Measurements from ENCODE around the gene N4BP2L2.

The N4BP2L2 gene

DNA sequence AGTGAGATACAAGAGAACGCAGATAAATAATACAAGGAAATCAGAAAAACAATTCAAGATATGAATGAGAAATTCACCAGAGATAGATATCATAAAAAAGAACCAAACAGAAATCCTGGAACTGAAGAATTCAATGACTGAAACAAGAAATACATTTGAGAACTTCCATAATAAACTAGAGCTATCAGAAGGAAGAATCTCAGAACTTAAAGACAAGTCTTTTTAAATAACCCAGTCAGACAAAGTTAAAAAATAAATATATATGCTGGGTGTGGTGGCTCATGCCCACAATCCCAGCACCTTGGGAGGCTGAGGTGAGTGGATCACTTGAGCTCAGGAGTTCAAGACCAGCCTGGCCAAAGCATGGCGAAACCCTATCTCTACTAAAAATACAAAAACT lies 82.0 kb downstream of the N4BP2L2 start:
- DNase-seq, result no peak

- DNase-seq, result no peak
Observed at GRCh38 chr13:32455594-32455903, 83.0 kb downstream of the N4BP2L2 start.

- no peak for DNase-seq
Observed at GRCh38 chr13:32454886-32455593, 83.6 kb downstream of the N4BP2L2 start.

DNA sequence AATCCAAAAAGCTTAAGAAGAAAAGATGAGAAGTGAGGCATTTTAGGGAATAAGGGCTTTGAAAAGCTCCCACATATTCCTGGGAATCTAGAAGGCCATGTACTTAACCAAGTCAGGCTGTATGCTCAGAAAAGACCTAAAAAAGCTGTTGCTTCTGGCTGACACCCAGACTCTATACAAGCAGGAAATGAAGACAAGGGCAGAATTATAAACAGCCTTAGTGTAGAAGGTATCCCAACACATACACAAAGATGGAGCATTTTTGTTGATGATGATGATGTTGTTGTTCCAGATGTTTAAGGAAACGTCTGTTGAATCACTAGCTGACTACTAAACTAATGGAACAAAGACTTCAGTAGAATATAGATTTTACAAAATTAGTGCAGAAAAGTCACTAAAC lies 84.6 kb downstream of the N4BP2L2 start:
- no peak for DNase-seq

- DNase-seq, result no peak
Observed at GRCh38 chr13:32448972-32449371, 89.6 kb downstream of the N4BP2L2 start.

DNA sequence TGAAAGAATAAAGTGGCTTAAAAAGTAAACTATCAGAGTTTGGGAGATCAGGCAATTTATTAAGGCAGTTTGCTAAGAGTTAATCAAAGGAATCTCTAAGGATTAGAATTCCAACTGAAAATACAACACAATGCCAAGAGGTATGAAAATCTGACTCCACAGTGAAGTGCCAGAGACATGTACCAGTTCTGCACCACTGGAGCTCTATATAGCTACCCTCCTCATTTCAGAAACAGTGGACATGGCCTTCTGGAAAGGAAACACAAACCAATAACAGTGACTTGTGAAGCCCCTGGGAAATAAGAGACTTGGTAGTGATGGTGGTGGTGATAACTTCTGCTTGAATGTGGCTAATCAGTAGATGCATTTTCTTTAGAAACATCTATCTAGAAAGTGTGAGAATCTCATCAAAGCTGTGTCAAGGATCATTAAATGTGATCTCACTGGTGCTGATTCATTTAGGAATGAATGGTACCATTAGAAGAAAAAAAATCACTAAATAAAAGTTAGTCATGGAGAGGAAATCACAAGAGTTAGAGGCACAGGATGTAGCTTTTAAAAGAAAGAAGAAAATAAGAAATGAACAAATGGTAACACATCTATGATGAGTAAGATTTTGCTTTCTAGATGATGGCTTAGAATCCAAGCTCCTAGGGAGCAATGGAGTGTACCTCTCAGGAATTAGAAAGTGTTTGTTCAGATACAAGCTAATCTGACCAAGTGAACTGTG lies 90.5 kb downstream of the N4BP2L2 start:
- no peak for DNase-seq

DNA sequence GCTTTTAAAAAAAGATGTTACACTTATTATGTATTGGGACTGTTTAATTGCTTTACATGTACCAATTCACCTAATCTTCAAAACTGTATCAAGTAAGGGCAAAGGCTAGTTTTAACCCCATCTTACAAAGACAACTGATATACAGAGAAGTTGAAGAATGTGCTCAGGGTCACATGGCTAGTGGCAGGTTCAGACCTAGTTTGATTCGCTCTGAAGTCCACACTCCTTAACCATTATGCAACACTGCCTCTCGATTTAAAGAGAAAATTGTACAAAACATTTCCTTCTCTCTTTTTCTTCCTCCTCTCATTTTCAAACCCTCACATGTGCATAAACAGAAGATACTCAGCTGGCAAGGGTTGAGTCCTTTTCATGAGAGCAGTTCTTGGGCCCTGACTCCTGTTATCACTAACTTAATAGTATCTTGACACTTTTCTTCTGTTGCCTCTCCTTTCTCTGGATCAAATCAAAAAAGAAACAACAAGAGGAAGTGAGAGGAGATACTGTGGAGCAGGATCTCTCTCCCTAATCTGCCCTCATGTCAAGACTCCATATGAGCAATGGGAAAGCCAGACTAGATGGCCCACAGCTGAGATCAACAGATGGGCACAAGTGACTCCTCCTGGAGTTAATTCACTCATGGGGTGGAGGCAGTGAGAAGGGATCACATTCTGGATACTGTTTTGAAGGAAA lies 91.7 kb downstream of the N4BP2L2 start:
- DNase-seq, result no peak

DNA sequence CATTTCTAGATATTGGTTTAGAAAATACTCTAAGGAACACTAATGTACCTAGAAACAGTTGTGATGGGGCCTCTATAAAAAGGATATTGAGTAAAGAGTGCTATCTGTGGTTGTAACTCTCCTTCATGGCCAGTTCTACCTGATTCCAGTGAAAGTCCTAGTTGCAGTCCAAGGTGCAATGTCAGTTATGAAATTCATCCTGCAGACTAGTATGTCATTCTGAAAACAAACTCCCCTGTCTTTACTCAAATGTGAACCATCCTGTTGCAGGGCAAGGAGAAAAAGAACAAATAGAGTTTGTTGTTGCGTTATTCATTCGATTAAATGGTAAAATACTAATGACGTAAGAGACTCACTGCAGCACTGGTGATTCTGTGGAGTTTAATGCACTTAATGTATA lies 92.4 kb downstream of the N4BP2L2 start:
- DNase-seq, result no peak

- DNase-seq, result no peak
Observed at GRCh38 chr13:32445461-32445860, 93.1 kb downstream of the N4BP2L2 start.

- peak; percentile 30 for DNase-seq
Observed at GRCh38 chr13:32443111-32443510, 95.5 kb downstream of the N4BP2L2 start.

DNA sequence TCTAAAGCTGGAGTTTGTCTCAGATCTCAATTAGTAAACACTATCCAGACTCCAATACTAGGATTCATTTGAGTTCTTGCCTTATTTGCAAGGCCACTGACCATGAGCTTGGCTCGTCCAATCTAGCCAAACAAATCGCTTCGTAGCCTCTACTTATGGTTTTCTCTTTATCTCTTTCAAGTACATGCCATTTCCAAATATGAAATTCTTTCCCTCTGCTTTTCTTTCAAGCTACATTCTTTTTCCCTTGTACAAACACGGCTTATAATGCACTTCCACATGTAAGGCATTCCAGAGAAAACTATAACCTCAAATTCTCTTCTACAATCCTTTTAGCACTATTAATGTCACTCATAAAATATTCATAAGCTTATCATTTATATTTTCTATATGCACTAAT lies 99.7 kb downstream of the N4BP2L2 start:
- no peak for DNase-seq

- DNase-seq, result no peak
Observed at GRCh38 chr13:32432856-32433255, 105.7 kb downstream of the N4BP2L2 start.

- no peak for DNase-seq
Observed at GRCh38 chr13:32431361-32431760, 107.2 kb downstream of the N4BP2L2 start.

- DNase-seq, result no peak
Observed at GRCh38 chr13:32430018-32430747, 108.4 kb downstream of the N4BP2L2 start.

DNA sequence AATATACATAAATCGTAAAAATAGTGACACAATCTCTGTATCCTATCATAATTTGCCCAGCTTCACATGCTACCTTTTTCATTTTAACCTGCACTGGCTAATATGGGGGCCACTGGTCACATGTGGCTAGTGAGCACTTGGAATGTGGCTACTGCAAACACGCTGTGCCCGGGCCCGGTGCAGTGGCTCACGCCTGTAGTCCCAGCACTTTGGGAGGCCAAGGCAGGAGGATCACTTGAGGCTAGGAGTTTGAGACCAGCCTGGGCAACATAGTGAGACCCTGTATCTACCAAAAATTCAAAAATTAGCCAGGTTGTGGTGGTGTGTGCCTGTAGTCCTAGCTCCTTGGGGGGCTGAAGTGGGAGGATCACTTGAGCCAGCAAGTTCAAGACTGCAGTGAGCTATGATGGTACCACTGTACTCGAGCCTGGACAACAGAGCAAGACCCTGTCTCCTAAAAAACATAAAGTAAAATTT lies 109.1 kb downstream of the N4BP2L2 start:
- no peak for DNase-seq

DNA sequence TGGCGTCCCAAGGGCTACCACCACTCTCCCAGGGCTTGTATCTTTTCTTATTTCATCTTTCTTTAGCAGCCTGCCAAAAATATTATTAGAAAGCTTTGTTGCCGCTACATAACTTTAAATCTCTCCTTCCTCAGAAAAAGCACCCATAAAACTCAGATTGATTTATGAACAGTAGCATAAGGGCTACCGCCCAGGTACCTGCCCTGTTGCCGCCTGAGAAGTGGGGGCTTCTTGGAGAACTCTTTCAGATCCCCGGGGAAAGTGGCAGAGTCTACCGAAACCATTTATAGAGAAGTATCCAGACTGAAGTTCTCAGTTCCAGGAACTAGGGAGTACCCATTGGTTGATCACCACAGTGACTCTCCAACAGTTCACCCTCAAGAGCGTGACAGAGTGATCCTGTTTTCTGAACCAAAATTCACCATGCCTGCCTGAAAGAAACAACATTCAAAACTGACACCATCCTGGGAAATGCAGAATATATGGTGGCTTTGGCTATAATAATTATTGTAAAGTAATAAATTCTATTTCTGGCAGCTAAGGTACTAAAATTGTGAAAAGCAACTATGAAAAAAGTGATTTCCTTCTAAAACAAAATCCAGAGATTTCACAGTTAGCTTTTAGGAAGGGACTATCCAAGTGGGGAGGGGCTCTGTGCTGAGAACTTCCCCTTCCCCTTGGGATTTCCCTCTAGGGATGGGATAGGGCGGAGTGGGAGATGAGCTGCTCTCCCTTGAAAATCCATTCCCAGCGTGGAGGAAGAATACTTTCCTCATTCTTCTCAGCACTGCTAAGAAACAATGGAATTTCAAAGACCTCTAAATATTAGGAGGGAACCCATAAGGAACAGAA lies 109.8 kb downstream of the N4BP2L2 start:
- DNase-seq, result no peak

DNA sequence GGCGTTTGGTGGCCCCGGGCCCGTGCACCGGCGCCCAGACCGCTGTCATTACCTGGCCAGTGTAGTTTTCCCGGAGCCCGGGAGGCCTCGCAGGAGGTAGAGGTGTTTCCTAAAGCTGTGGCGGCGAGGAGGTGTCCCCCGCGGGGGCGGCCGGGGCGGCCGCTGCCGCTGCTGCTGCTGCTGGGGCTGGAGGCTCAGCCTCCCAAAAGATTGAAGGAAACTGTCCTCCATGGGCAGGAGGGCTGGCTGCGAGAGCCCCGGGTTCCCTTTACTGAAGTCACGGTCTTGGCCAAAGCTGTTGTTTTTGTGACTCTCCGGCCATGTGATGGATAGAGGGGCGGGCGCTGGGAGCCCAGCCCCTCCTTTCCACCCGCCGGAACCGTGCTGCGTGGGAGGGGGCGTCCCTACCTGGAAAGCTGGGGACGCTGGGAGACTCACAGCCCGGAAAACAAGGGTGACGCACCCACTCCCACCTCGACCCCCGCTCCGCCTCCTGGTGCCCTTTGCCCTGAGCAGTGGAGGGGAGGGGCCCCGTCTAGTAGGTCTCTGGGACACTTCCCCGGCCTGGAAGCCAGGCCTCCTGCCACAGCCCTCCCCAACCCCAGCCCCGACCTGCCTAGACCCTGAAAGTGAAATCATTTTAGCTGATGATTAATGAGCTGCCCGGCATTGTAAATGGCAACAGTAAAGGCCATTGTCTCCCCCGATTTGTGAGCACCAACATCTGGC lies 110.6 kb downstream of the N4BP2L2 start, which contains the start of gene N4BP2L1:
Gene N4BP2L1 (minus strand): TSS at position 279 of the 729 bp plus-strand sequence. CDS start 48 bp downstream, at position 231.
- DNase-seq, result peak; percentile 76

- DNase-seq, result peak; percentile 60
Observed at GRCh38 chr13:32426990-32427851, 111.4 kb downstream of the N4BP2L2 start.

- DNase-seq, result no peak
Observed at GRCh38 chr13:32426191-32426989, 112.2 kb downstream of the N4BP2L2 start.

DNA sequence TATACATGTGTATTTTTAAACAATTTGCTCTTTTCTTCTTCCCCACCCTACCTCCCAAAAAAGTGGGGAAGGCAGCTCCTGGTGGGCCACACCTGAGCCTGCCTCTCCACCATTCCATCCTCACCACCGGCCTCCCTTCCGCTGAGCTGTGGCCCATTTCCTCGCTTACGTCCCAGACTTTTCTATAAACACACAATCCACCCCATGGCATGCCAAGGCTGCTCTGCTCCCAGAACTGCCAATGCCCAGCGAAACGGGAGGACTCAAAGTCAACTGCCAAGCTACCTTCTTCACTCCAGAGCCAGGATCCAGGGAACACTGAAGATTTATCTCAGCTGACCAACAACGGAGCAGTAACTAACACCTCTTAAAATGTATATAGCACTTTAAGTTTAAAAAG lies 113.4 kb downstream of the N4BP2L2 start:
- no peak for DNase-seq
